IMR-90 (cell line): ENCODE results near the gene NTM. TPM values are rescaled to one million over a fixed set of nuclear protein-coding genes. Genes with fewer than 3 reads are reported as not detected.
A peak's percentile ranks its signal among the peaks of the same experiment; 100 is the strongest.

Experiments used
- ATAC-seq: fragments of 200-7000 bp; cut with Tn5 transposase; 2 replicates; pipeline ENCODE4 v1.9.1; 2020; ENCODE audit warnings: low read depth, mild to moderate bottlenecking, moderate library complexity
- BruUV-seq: library from RNA; stranded (reverse); fragments of 400-500 nt; replicated peaks from 2 replicates; lab custom pipeline; 2021; lab: Mats Ljungman, UMichigan
- CTCF ChIA-PET: fragments of 300-600 bp; formaldehyde crosslinking; extraction: SDS; loops from one replicate; lab custom pipeline; 2021; ENCODE audit warnings: antibody characterized with exemption; lab: Yijun Ruan, JAX
- POLR2A ChIA-PET: fragments of 300-600 bp; sonication (Branson Sonifier 250); formaldehyde crosslinking; loops from one replicate; lab custom pipeline; 2022; ENCODE audit warnings: antibody characterized with exemption; ENCODE audit not compliant: unreplicated experiment; lab: Charles Lee
- DNase-seq: peaks from one replicate; pipeline ENCODE4 v3.0.0; 2013
- H2AFZ ChIP-seq: replicated peaks from 2 replicates; pipeline ENCODE3; 2013; ENCODE audit warnings: low read length, mild to moderate bottlenecking; ENCODE audit not compliant: poor library complexity
- H2AK5ac ChIP-seq: 2 replicates; pipeline ENCODE4 v1.6.1; 2013; ENCODE audit warnings: low read depth, low read length, inconsistent platforms
- H2AK9ac ChIP-seq: replicated peaks from 2 replicates; pipeline ENCODE3; 2013; ENCODE audit warnings: mild to moderate bottlenecking, low read depth, low read length, moderate library complexity; ENCODE audit not compliant: poor library complexity
- H2BK120ac ChIP-seq: 2 replicates; pipeline ENCODE4 v1.6.1; 2013; ENCODE audit warnings: low read depth, low read length, inconsistent platforms
- H2BK15ac ChIP-seq: 3 replicates; pipeline ENCODE4 v1.6.1; 2013; ENCODE audit warnings: low read depth, low read length, inconsistent platforms
- H2BK20ac ChIP-seq: 2 replicates; pipeline ENCODE4 v1.6.1; 2013; ENCODE audit warnings: low read depth, mild to moderate bottlenecking, inconsistent platforms, low read length, moderate library complexity
- H2BK5ac ChIP-seq: 2 replicates; pipeline ENCODE4 v1.6.1; 2013; ENCODE audit warnings: mild to moderate bottlenecking, low read depth, low read length, inconsistent platforms; ENCODE audit not compliant: poor library complexity, severe bottlenecking
- H3K14ac ChIP-seq: replicated peaks from 2 replicates; pipeline ENCODE4 v1.6.1; 2013; ENCODE audit warnings: low read depth, low read length, inconsistent platforms
- H3K18ac ChIP-seq: 2 replicates; pipeline ENCODE4 v1.6.1; 2013; ENCODE audit warnings: low read depth, low read length, control low read depth
- H3K23ac ChIP-seq: 2 replicates; pipeline ENCODE4 v1.6.1; 2013; ENCODE audit warnings: low read depth, low read length, inconsistent platforms
- H3K27ac ChIP-seq: 2 replicates; pipeline ENCODE4 v1.5.1; 2013; ENCODE audit warnings: mild to moderate bottlenecking, control low read depth, low read length; ENCODE audit not compliant: insufficient read depth
- H3K27me3 ChIP-seq: 2 replicates; pipeline ENCODE4 v1.6.1; 2013; ENCODE audit warnings: low read length; ENCODE audit not compliant: control insufficient read depth, insufficient read depth
- H3K36me3 ChIP-seq: 2 replicates; pipeline ENCODE4 v1.6.1; 2013; ENCODE audit warnings: low read length, mixed read lengths; ENCODE audit not compliant: control insufficient read depth, insufficient read depth
- H3K4ac ChIP-seq: 2 replicates; pipeline ENCODE4 v1.6.1; 2013; ENCODE audit warnings: low read depth, low read length, inconsistent platforms
- H3K4me1 ChIP-seq: 2 replicates; pipeline ENCODE4 v1.6.1; 2013; ENCODE audit warnings: low read length, mixed read lengths; ENCODE audit not compliant: control insufficient read depth, insufficient read depth
- H3K4me2 ChIP-seq: 2 replicates; pipeline ENCODE4 v1.6.1; 2013; ENCODE audit warnings: low read depth, mild to moderate bottlenecking, control low read depth, low read length, moderate library complexity
- H3K4me3 ChIP-seq: 2 replicates; pipeline ENCODE4 v1.5.1; 2013; ENCODE audit warnings: low read depth, mild to moderate bottlenecking, control low read depth, low read length, moderate library complexity; ENCODE audit not compliant: insufficient read depth
- H3K56ac ChIP-seq: 2 replicates; pipeline ENCODE4 v1.6.1; 2013; ENCODE audit warnings: low read length, inconsistent platforms; ENCODE audit not compliant: insufficient read depth; ENCODE audit errors: extremely low read depth
- H3K79me1 ChIP-seq, 2 experiments: 2 replicates each; pipeline ENCODE4 v1.6.1; 2013; ENCODE audit warnings: low read length in 2 of 2, inconsistent platforms in 1 of 2, low read depth in 1 of 2
- H3K9ac ChIP-seq: 2 replicates; pipeline ENCODE4 v1.6.1; 2013; ENCODE audit warnings: low read depth, low read length, control low read depth
- H3K9me1 ChIP-seq: 2 replicates; pipeline ENCODE4 v1.6.1; 2013; ENCODE audit warnings: low read length, inconsistent platforms; ENCODE audit not compliant: insufficient read depth
- H3K9me3 ChIP-seq: 2 replicates; pipeline ENCODE4 v1.6.1; 2013; ENCODE audit warnings: low read length; ENCODE audit not compliant: control insufficient read depth, insufficient read depth
- H4K20me1 ChIP-seq: 2 replicates; pipeline ENCODE4 v1.6.1; 2013; ENCODE audit warnings: low read length, inconsistent platforms; ENCODE audit not compliant: insufficient read depth
- H4K5ac ChIP-seq: 2 replicates; pipeline ENCODE4 v1.6.1; 2013; ENCODE audit warnings: mild to moderate bottlenecking, low read depth, low read length, control low read depth
- H4K8ac ChIP-seq, 2 experiments: 2 replicates each; pipeline ENCODE4 v1.6.1; 2013; ENCODE audit warnings: low read depth in 2 of 2, low read length in 2 of 2, control low read depth in 1 of 2, inconsistent platforms in 1 of 2
- H4K91ac ChIP-seq: 2 replicates; pipeline ENCODE4 v1.6.1; 2013; ENCODE audit warnings: low read depth, low read length, inconsistent platforms; ENCODE audit not compliant: insufficient read depth
- BHLHE40 ChIP-seq: fragments of 150-350 bp; IDR thresholded peaks from 2 replicates; pipeline ENCODE4 v1.6.1; 2016; ENCODE audit warnings: mild to moderate bottlenecking, low read depth, low read length
- CEBPB ChIP-seq: IDR thresholded peaks from 2 replicates; pipeline ENCODE4 v1.6.1; 2012; ENCODE audit warnings: low read depth, low read length, improper control_type of control experiment
- CHD1 ChIP-seq: IDR thresholded peaks from 2 replicates; pipeline ENCODE4 v1.6.1; 2012; ENCODE audit warnings: low read depth, low read length, improper control_type of control experiment
- FOS ChIP-seq: fragments of 150-350 bp; IDR thresholded peaks from 2 replicates; pipeline ENCODE4 v1.6.1; 2016; ENCODE audit warnings: low read depth, low read length
- POLR2A ChIP-seq: IDR thresholded peaks from 2 replicates; pipeline ENCODE4 v1.6.1; 2012; ENCODE audit warnings: mild to moderate bottlenecking, low read depth, low read length
- RFX5 ChIP-seq: IDR thresholded peaks from 2 replicates; pipeline ENCODE4 v1.8.0; 2012; ENCODE audit warnings: low read depth, mild to moderate bottlenecking, low read length, moderate library complexity
- WGBS, 2 experiments: methylation state at CpG; one replicate each; pipeline versions ENCODE4 v1.1.5 to v1.1.7; 2013; ENCODE audit warnings: missing lambda C conversion rate in 2 of 2; ENCODE audit not compliant: insufficient read length in 1 of 2; ENCODE audit errors: extremely low coverage in 2 of 2; 5-methylcytosine and 5-hydroxymethylcytosine counted together
- dilution Hi-C: fragments of 300-500 bp; cut with HindIII; formaldehyde crosslinking; loops from one replicate; pipeline ENCODE4 v1.14.3; 2018; ENCODE audit warnings: low sequenced_read_pairs; ENCODE audit not compliant: unreplicated experiment
- in situ Hi-C: fragments of 300-500 bp; cut with MboI; formaldehyde crosslinking; loops from 3 replicates; pipeline ENCODE4 v1.14.3; 2019; ENCODE audit warnings: low sequenced_read_pairs, inconsistent platforms, mixed read lengths
- intact Hi-C: fragments of 100-400 bp; cut with micrococcal nuclease; formaldehyde crosslinking; loops from 2 replicates; pipeline ENCODE4 v1.10.0; 2022
- polyA plus RNA-seq, 3 experiments: library from polyadenylated mRNA; depleted of rRNA; stranded (reverse); fragments of >200 nt; gene quantifications; 2 replicates each; pipeline ENCODE4 v1.2.3, GENCODE V29; 2012; ENCODE audit warnings: low replicate concordance in 1 of 3
- total RNA-seq: library from RNA; depleted of rRNA; stranded (reverse); fragments of >200 nt; gene quantifications from 2 replicates; pipeline ENCODE4 v1.2.3, GENCODE V29; 2012

Gene NTM
- total and polyA plus RNA-seq, 2 of the 4 experiments (the other 2 are of a cell fraction) = 19.5 to 25.5 TPM

- TF ChIP-seq BHLHE40 (no peak), RFX5 (no peak), FOS (no peak), POLR2A (no peak)
These were observed 334.3 kb downstream of the NTM start (continued) for GRCh38 chr11:131704682-131705081.

- Histone ChIP-seq H4K5ac (no peak overlapping the region), H3K9ac (no peak overlapping the region), H3K4me1 (no peaks in the 10 kb centered on the region; the same call in 1 of the 2 replicates), H3K23ac (no peak overlapping the region; the same call in 1 of the 2 replicates), H2BK15ac (no peak overlapping the region), H3K18ac (no peak overlapping the region), H3K14ac (no peak overlapping the region), H3K9me3 (no peaks in the 10 kb centered on the region), H3K27me3 (no peaks in the 10 kb centered on the region; the same call in 1 of the 2 replicates), H2AK9ac (no peak overlapping the region), H3K4me3 (no peak overlapping the region), H3K79me1 (no peaks in the 10 kb centered on the region), H2AFZ (no peak overlapping the region), H2BK20ac (no peak overlapping the region), H2BK120ac (peak overlapping the region; percentile 73; the same call in 1 of the 2 replicates), H2AK5ac (no peak overlapping the region), H3K9me1 (0 out of 2 replicates have a peak, but pooled peaks cover 4% of the 10 kb centered on the region), H2BK5ac (no peak overlapping the region), H4K8ac (no peak overlapping the region), H3K27ac (no peak overlapping the region), H3K4me2 (no peak overlapping the region), H3K56ac (no peak overlapping the region), H4K20me1 (no peaks in the 10 kb centered on the region), H4K91ac (no peak overlapping the region), H3K36me3 (no peaks in the 10 kb centered on the region), H3K4ac (no peak overlapping the region)
- ChIA-PET CTCF (no interaction called here), POLR2A (interaction anchor here (0.6 kb wide), 1 partner anchor 470 kb away, joined by 4 read pairs; no protein-coding TSS in a partner anchor)
- intact Hi-C loops (no loop called here), in situ Hi-C loops (no loop called here), dilution Hi-C loops (no loop called here)
- no TSS peak for BruUV-seq
- TF ChIP-seq CHD1 (no peak), CEBPB (peak; percentile 17; the same call in 1 of the 2 replicates)
- no CpG with 5 or more reads among the region's 2 CpGs for WGBS, 2 experiments
- peak; percentile 44; the same call in 1 of the 2 replicates for ATAC-seq
- peak; percentile 38 for DNase-seq
These were observed 340.1 kb downstream of the NTM start for GRCh38 chr11:131710511-131710910.
